ENCODE data around the gene HOXA10.

Gene HOXA10

DNA sequence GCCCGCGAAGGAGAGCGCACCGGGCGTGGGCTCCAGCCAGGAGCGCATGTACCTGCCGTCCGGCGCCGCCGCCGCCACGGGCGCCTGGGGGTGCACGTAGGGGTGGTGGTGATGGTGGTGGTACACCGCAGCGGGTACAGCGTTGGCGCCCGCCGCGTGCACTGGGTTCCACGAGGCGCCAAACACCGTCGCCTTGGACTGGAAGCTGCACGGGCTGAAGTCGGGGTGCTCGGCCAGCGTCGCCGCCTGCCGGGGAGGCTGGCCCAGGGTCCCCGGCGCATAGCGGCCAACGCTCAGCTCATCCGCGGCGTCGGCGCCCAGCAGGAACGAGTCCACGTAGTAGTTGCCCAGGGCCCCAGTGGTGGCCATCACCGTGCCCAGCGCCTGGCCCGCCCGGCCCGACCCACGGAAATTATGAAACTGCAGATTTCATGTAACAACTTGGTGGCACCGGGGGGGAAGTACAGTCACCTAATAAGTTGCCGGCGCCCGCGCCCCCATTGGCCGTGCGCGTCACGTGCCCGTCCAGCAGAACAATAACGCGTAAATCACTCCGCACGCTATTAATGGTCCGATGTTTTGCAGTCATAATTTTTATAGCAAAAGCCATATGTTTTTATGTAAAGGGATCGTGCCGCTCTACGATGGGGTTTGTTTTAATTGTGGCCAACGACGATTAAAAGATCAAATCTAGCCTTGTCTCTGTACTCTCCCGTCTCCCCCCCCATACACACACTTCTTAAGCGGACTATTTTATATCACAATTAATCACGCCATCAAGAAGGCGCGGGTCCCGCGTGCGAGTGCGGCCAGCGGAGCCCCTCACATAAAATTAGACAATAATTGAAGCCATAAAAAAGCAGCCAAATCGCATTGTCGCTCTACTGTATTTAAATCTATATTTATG lies 8.8 kb downstream of the HOXA10 start, which contains the start of gene HOXA9:
Gene HOXA9, minus strand, starts transcription at position 449 of the 907 bp plus-strand sequence. Its CDS starts 80 bp downstream, at position 369.
- DNase-seq (ENCODE audit: extremely low read depth, insufficient read length), result no peak
- TF ChIP-seq, protein P1, sequence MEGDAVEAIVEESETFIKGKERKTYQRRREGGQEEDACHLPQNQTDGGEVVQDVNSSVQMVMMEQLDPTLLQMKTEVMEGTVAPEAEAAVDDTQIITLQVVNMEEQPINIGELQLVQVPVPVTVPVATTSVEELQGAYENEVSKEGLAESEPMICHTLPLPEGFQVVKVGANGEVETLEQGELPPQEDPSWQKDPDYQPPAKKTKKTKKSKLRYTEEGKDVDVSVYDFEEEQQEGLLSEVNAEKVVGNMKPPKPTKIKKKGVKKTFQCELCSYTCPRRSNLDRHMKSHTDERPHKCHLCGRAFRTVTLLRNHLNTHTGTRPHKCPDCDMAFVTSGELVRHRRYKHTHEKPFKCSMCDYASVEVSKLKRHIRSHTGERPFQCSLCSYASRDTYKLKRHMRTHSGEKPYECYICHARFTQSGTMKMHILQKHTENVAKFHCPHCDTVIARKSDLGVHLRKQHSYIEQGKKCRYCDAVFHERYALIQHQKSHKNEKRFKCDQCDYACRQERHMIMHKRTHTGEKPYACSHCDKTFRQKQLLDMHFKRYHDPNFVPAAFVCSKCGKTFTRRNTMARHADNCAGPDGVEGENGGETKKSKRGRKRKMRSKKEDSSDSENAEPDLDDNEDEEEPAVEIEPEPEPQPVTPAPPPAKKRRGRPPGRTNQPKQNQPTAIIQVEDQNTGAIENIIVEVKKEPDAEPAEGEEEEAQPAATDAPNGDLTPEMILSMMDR (IDR thresholded peaks at IDR 0.05; ENCODE audit: insufficient read depth, low read length, poor library complexity, severe bottlenecking), result no peak
- Histone ChIP-seq H3K4me3 (replicated peaks; ENCODE audit: low read depth, low read length) (no peak within 1 kb of the TSS), H3K27me3 (replicated peaks; ENCODE audit: control insufficient read depth, insufficient read depth, low read length) (peaks cover 2% of the 10 kb centered on the region), H3K36me3 (ENCODE audit: control insufficient read depth, insufficient read depth, low read length) (no peaks in the 10 kb centered on the region)

DNA sequence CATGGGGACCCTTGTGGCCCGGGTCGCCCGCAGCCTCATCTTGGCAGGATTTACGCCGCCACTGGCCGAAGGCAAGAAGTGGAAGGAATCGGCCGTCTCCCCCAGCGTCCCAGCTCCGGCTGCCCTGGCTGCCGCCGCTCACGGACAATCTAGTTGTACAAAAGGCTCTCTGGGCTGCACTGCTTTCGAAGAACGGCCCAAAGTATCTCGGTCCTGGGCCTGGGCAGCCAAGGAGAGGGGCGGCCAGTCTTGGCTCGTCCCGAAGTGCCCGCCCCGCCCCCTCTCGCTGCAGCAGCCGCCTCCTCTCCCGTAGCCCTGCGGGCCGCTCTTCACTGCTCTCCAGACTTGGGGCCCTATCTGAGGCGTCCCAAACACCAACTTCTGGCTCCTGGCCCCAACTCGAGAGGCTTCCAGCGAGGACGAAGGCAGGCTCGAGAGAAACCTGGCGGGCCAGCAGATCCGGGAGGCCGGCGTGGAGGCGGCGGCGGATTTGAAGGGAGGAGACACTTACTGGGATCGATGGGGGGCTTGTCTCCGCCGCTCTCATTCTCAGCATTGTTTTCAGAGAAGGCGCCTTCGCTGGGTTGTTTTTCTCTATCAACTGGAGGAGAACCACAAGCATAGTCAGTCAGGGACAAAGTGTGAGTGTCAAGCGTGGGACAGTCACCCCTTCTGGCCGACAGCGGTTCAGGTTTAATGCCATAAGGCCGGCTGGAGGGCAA lies 9.6 kb downstream of the HOXA10 start:
- H3K36me3 ChIP-seq (ENCODE audit: control insufficient read depth, insufficient read depth, low read length), result no peaks in the 10 kb centered on the region
- H3K27me3 ChIP-seq (replicated peaks; ENCODE audit: control insufficient read depth, insufficient read depth, low read length), result peaks cover 2% of the 10 kb centered on the region
- H3K4me3 ChIP-seq (replicated peaks; ENCODE audit: low read depth, low read length), result no peak overlapping the region
- TF ChIP-seq, protein P1 (IDR thresholded peaks at IDR 0.05; ENCODE audit: insufficient read depth, low read length, poor library complexity, severe bottlenecking), result no peak
- DNase-seq (ENCODE audit: extremely low read depth, insufficient read length), result no peak

DNA sequence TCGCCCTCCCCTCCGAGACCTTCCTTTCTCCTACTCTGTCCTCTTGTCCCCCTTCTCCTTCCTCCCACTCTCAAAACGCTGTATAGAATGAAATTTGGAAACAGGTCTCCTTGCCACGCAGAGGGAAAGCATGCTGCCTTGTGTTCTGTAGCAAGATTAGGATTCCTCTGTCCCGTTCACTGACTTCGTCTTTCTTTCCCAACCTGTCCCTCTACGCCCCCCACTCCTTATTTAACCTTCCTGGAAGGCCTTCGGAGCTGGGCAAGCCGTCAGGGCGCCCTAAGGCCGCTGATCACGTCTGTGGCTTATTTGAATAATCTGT lies 10.1 kb downstream of the HOXA10 start:
- TF ChIP-seq, protein P1 (IDR thresholded peaks at IDR 0.05; ENCODE audit: insufficient read depth, low read length, poor library complexity, severe bottlenecking), result no peak
- DNase-seq (ENCODE audit: extremely low read depth, insufficient read length), result no peak
- H3K27me3 ChIP-seq (replicated peaks; ENCODE audit: control insufficient read depth, insufficient read depth, low read length), result peaks cover 3% of the 10 kb centered on the region
- no peaks in the 10 kb centered on the region for H3K36me3 ChIP-seq (ENCODE audit: control insufficient read depth, insufficient read depth, low read length)
- H3K4me3 ChIP-seq (replicated peaks; ENCODE audit: low read depth, low read length), result no peak overlapping the region

DNA sequence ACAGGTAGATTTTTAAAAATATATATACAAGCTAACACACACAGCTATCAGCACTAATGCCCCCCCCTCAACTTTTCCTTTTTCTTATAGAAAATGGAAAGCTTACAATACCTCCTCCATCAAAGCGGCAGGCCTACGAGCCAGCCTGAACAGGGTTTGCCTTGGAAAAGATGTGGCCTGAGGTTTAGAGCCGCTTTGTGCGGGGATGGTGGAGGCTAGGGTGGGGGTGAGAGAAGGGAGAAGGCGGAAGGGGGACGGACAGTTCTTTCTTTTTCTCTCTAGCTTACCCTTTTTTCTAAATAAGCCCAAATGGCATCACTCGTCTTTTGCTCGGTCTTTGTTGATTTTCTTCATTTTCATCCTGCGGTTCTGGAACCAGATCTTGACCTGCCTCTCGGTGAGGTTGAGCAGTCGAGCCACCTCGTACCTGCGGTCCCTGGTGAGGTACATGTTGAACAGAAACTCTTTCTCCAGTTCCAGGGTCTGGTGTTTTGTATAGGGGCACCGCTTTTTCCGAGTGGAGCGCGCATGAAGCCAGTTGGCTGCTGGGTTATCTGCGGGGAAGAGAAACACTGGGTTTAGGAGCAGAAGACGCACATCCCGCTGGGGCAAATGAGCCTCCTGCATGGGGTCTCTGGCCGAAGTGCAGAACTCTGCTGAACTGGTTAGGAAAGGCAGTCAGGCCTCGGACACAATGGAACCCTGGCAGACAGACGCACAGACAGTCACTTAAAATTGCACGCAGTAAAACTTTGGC lies 10.7 kb downstream of the HOXA10 start:
- H3K4me3 ChIP-seq (replicated peaks; ENCODE audit: low read depth, low read length), result no peak overlapping the region
- no peaks in the 10 kb centered on the region for H3K36me3 ChIP-seq (ENCODE audit: control insufficient read depth, insufficient read depth, low read length)
- no peak for DNase-seq (ENCODE audit: extremely low read depth, insufficient read length)
- H3K27me3 ChIP-seq (replicated peaks; ENCODE audit: control insufficient read depth, insufficient read depth, low read length), result peaks cover 3% of the 10 kb centered on the region
- TF ChIP-seq, protein P1 (IDR thresholded peaks at IDR 0.05; ENCODE audit: insufficient read depth, low read length, poor library complexity, severe bottlenecking), result no peak

DNA sequence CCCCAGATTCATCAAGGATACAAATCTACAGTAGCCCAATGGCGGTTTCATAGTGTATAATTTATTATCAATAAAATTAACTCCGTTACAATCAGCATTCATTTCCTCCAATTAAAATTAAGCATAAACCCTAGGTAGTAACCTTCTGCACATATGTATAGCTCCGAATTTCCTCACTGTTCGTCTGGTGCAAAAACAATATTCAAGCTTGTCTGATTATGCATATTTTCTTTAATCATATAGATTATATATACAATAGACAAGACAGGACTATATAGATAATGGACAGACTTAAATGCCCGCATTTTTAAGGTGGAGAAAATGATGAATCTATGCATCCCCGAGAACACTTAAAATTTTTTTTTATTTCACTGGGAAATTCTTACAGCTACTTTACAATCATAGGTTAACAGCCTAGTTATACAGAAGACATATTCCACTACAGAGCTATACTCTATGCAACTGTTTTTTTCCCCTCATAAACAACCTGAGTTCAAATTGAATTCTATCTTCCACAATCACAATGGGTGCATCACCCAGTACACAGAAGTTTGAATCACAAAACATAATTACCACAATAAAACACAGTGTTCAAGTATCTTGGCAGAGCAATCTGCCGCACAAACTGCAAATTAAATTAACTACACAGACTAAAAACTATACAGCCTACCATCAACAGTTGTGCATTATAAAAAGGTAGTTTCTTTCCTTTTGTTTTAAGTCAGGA lies 11.4 kb downstream of the HOXA10 start:
- Histone ChIP-seq H3K36me3 (ENCODE audit: control insufficient read depth, insufficient read depth, low read length) (no peaks in the 10 kb centered on the region), H3K4me3 (replicated peaks; ENCODE audit: low read depth, low read length) (no peak overlapping the region), H3K27me3 (replicated peaks; ENCODE audit: control insufficient read depth, insufficient read depth, low read length) (peaks cover 2% of the 10 kb centered on the region)
- TF ChIP-seq, protein P1 (IDR thresholded peaks at IDR 0.05; ENCODE audit: insufficient read depth, low read length, poor library complexity, severe bottlenecking), result no peak
- no peak for DNase-seq (ENCODE audit: extremely low read depth, insufficient read length)

Data from GM06990 (cell line).